NAMALWA (cell line): Measurements from ENCODE around the gene KCNA2.

Source experiments
- DNase-seq: peaks from one replicate; pipeline ENCODE4 v3.0.0-alpha.2; 2015; ENCODE audit warnings: low spot score

Gene KCNA2

DNA sequence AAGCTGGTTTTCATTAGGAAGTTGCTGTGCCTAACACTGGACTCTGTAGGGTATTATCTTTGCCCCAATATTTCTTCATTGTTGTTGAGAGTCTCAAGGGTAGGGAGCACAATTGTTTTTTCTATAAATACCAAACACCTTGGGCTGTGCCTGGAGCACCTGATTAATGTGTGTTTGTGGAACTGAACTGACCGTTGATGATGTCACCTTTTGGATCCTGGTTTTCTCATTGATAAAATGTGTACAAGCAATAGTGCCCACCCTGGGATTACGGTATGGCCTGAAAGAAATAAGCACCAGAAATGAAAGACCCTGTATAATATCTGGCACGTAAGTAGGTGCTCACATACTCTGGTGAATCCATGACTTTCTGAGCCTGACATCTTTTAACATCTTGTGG is 39.3 kb downstream of the KCNA2 start:
- no peak for DNase-seq

GRCh38 chr1:110565565-110565964 is 40.6 kb downstream of the KCNA2 start:
- DNase-seq: no peak

DNA sequence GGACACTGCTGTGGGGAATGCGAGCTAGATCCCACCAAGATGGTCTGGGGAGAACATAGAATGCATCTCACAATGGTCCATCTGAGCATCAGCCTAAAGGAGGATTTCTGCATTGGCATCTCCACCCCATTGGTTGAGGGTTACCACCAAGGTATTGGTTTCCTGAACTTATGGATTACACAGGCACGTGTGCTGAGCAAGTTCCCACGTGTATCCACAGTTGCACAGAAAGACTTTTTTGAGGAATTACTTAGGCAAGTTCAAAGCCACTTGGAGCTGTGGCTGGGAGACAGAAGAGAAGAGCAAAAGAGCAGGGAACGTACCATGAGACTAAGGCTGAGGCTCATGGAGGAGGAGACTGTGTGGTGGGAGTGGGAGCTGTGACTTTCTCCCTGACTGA is 43.1 kb downstream of the KCNA2 start:
- no peak for DNase-seq

GRCh38 chr1:110561596-110561995 is 44.6 kb downstream of the KCNA2 start:
- no peak for DNase-seq

DNA sequence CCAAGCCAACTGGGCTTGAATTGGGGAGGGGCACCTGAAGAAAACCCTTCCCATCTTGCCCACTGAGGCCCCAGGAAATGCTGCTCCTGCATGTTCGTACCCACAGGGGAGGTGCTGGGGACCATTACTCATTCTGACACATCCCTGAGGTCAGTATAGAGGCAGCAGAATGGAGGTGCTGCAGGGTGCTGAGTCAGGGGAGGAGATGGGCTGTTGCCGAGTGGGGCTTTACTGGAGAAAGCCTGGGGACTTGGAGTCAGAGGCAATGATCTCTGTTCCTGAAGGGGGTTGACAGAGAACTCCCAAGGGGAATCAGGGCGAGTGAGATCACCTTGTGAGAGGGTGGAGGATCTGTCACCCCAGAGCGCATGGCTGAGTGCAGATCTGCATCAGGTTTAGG is 47.0 kb downstream of the KCNA2 start:
- no peak for DNase-seq

DNA sequence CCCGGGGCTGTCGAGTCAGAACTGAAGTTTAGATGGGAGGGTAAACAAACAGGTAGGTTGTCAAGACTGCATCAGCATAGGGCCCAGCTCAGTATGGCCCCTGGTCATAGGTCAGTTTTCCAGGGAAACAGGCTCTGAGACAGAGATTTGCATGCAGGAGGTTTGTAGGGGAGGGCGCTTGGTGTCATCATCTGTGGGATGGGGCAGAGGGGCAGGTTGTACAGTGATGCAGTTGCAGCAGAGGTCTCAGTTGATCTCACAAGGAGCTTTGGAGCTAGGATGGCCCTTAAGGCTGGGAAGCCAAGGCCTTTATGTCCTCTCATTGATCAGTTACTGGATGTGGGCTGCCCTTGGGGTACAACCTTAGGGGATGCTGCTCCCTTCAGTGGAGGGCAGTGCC is 48.7 kb downstream of the KCNA2 start:
- DNase-seq: no peak

DNA sequence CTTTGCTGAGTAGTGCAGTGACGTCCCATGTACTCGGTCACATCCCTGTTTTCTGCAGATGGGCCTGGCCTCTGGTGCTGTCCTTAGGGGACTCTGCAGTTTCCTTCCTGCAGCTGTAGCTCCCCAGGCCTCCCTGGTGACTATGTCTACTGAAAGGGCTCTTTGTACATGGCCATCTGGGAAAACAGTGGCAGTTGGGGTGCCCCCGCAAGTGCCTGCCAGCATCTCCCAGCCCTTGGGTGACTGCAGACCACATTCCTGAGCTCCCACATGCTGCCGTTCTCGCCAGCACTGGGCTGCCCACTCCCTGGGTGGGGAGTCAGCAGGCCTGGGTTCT is 49.7 kb downstream of the KCNA2 start:
- no peak for DNase-seq

- DNase-seq: no peak
Measured at GRCh38 chr1:110555807-110556470, 50.2 kb downstream of the KCNA2 start.

GRCh38 chr1:110554871-110555801 is 51.0 kb downstream of the KCNA2 start:
- no peak for DNase-seq

GRCh38 chr1:110551278-110551809 is 54.8 kb downstream of the KCNA2 start:
- DNase-seq: no peak

DNA sequence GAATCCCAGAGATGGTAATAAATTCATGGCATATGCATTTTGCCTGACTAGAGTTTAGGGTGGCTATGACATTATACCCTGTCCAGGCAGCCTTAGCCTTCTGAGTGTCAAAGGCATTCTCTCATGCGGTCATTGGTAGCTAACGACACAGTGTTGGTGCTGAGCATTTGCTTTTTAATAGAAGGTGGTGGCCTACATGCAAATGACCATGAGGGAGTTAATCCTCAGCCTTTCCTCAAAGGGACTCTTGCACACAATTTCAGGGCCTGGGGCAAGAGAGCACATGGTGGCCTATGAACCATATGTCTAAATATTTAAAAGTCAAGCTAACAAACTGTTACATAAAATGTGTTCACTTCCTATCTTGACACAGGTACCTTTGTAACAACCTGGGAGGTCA is 56.3 kb downstream of the KCNA2 start:
- DNase-seq: no peak

DNA sequence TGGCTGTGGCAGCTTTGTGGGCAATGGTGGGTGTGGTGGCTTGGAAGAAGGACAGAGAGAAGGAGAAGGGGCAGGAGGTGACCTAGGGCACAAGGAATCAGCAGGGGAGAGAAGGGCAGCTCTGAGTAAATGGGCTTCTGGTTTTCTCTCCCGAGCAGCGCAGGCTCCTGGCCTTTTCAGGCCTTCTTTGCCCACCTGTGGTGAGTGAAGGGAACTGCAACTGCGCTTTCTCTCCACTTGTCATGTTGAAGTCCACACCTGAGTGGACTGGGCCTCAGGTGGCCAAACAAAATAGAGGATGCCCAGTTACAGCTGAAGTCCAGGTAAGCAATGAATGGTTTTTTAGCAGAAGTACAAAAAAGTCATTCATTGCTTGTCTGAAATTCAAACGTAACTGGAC is 57.8 kb downstream of the KCNA2 start:
- peak; percentile 29 for DNase-seq

GRCh38 chr1:110547017-110547416 is 59.1 kb downstream of the KCNA2 start:
- no peak for DNase-seq

- no peak for DNase-seq
Measured at GRCh38 chr1:110545492-110545891, 60.7 kb downstream of the KCNA2 start.

- no peak for DNase-seq
Measured at GRCh38 chr1:110544753-110545152, 61.4 kb downstream of the KCNA2 start.
